Hippocampal formation (tissue), 2 donors: ENCODE results near the gene CLEC19A.

ENCODE experiments used
- DNase-seq, 2 donors: peaks; one replicate each; lab custom pipeline; 2025; lab: John Stamatoyannopoulos, UW

The CLEC19A gene

DNA sequence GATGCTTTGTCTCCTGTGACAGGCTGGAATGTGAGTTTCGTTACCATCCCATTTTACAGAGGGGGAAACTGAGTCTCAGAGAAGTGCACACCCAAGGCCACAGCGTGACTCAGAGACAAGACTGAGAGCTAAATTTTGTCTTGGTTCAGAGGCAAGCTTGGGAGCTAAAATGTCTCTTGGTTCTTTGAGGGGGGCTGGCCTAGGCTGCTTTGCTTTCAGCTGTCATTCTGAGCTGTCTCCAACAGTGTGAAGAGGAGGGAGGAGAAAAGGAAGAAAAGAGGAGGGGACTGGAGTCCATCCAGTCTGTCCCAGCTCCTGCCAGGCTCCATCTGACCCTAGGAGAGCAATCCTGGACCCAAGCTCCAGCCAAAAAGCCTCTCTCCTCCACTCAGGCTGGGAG, at the start of gene CLEC19A:
TSS of gene CLEC19A (plus strand) at position 301 of the 400 bp plus-strand sequence. CDS start 121 bp downstream, outside the sequence.
- no peak for DNase-seq

DNA sequence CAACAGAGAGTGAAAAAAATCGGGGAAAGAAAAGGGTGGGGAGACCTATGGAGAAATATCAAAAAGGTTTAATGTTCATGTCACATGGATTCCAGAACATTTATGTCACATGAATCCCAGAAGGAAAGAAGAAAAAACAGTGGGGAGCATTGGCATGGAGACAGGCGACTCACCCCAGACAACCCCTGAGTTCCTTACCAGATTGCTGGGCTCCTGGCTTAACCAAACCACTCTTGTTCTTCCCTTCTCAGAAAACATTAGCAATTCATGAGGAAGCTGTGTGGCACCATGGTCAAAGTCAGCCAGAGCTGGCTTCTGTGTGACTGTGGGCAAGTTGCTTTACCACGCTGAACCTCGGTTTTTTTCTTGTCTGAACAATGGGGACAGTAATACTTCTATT, 49.6 kb upstream of the CLEC19A start:
- DNase-seq: no peak

DNA sequence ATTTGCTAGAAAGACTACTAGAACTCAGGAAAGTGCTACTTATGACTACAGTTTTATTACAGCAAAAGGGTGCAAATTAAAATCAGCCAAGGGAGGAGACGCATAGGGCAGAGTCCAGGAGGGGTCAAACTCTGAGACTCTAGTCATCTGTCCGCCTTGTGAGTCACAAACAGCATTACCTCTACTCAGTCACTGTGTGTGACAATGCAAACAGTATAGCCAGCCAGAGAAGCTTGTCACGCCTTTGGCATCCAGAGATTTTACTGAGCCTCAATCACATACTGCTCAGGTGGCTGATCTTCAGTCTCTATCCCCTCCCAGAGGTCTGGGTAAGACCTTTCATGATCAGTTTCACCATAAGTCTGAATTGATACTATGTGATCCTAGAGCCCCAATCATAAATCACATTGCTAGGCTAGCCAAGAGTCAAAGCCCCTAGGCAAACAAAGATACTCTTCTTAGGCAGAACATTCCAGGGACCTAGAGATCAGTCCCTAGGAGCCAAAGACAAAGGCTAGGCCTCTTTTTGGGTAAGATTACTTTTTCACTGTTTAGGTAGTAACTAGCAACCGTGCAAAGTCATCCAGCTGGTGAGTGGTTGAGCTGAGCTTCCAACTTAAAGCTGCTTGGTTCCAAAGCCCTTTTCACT, 48.8 kb upstream of the CLEC19A start:
- no peak for DNase-seq

DNA sequence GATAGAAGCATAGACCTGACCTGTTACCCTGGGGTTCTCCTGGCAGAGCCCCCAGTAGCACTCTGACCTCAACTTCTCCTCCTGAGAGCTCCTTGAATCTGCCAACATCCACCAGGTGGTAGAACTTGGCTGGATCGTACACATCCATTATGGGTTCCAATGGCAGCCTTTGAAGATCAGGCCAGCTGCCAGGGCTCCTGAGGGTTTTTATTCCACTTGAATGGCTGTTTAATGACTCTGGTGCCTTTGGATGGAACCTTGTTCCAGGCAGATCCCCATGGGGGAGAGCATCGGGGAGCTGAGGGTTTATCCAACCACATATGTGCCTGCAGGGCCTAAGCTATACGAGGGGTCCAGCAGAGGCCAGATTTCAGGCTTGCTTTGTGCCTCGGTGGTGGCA, 47.1 kb upstream of the CLEC19A start:
- no peak for DNase-seq

DNA sequence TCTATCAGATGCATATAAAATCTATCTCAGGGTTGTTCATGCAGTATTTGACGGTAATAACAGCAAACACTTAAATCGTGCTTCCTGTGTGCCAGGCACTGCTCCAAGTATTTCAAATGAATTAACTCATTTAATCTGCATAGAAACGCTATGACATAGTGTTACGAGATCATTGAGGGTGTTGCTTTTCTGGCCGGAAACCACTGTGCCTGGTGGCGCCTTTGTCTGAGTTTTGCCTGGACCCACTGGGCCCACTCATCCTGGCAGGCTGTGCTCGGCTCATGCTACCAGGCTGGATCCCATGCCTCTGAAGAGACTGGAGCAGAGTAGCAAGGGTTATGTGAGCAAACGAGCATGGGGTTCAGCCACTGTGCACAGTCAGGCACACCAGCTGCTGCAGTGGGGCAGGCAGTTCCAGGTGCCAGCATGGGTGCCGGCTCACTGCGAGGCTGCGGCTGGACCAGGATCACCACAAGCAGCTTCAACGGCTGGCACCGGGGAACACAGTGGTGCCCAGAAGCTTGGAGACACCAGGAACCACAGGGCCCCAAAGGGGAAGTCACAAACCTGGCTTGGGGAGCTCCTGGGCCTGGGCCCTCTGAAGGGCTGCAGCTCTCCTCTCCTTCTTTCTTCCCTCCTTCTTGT, 45.9 kb upstream of the CLEC19A start:
- no peak for DNase-seq

DNA sequence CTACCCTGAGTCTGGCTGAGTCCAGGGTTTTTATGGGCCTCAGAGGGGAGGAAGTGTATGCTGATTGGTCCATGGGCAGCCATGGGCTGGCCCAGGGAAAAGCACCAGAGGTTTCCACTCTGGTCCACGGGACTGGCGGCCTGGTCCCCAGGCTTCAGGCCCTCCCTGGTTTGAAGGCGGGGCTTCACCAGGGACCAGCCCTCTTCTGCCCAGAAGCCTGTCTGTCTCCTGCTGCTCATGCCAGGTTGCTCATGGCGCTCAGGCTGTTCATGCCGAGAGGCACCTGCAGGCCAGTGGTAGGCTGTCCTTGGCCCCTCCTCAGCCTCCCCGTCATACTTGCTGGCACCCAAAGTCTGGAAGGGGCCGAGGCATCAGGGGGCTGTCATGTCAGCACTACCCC, 45.0 kb upstream of the CLEC19A start:
- no peak for DNase-seq

DNA sequence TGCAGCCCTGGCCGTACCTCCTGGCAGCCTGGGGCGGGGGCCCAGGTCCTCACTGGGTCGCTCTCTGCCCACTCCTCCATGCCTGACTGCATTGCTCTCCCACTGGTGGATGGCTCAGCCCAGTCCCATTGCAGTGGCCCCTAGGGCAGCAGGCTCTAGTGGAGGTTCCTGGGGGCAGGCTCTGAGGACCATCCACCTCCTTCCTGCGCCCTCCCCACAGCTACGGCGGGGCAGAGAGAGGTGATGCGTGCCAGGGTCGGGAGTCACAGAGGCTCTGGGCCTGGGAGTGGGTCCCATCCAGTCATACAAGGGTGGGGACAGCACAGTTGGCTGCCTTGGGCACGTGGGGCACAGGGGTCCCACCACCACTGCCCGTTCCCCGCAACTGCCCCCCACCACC, 44.0 kb upstream of the CLEC19A start:
- no peak for DNase-seq

DNA sequence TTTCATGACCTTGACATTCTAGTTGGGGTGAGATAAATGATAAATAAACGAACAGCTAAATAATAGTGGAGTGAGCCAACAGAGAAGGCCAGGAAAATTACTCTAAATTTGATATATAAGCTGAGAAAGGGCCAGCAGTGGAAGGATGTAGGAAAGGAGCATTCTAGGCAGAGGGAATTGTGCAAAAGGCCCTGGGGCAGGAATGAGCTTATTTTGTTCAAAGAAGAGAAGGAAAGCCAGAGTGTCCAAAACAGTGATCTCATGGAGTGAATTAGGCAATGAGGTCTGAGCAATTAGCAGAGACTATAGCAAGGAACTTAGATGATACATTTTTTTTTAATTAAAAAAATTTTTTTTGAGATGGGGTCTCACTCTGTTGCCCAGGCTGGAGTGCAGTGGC, 43.3 kb upstream of the CLEC19A start:
- no peak for DNase-seq

DNA sequence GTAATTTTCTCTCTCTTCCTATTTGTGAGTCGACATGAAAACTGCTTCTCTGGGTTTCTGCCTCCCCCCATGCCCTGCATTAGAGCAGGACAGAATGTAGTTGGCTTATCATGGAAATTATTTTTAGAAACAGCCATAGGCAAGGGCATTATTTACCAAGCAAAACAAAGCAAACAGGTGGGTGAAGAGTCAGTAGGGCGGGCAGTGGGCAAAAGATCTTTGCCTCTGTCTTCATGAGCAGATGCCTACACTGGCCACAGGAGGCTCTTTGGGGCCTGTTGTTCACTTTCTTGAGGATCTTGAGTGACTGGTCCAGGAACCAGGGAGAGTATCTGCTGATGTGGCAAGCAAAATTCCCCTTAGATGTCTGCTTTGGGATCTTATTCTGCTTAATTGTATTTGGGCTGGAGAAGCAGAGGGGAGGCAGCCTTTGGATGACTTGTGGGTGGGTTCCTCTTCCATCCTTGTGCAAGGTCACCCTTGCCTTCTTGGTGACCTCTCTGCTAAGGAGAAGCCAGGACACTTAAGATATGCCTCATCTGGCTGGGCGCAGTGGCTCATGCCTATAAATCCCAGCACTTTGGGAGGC, 42.5 kb upstream of the CLEC19A start:
- DNase-seq: no peak

DNA sequence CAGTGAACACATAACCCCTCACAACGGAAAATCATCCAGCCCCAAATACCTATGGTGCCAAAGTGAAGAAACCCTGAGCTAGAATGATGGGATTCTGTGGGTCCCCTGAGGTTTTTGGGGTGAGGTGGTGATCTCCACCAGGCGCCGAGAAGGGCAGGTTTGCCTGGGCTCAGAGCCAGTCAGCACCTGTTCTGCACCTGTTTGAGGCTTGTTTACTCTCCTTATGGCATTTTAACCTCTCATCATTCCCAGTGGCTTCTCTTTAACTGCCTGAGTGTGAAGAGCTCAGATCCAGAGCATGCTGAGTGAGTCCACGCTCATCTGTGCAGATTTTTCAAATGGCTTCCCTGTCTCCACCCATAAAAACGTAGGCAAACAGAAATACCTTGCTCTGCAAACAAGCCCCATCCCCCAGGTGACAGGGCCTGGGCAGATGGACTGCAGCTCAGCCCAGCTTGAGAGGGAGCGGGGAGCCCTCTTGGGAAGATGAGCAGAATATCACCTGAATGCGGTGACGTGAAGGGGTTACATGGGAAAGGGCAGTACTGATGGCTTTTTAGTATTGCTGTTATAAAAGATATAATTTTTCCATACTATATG, 40.1 kb upstream of the CLEC19A start:
- no peak for DNase-seq

DNA sequence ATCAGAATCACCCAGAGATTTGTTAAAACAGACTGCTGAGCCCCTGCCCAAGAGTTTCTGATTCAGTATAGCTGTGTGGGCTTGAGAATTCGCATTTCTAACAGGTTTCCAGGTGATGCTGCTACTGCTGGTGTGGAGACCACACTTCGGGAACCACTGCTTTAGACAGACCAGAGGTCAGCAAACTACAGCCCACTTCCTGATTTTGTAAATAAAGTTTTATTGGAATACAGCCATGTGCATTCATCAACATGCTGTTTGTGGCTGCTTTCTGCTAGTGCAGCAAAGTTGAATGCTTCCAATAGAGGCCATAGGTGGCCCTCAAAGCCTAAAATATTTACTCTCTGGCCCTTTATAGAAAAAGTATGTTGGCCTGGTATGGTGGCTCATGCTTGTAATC, 32.6 kb upstream of the CLEC19A start:
- no peak for DNase-seq

DNA sequence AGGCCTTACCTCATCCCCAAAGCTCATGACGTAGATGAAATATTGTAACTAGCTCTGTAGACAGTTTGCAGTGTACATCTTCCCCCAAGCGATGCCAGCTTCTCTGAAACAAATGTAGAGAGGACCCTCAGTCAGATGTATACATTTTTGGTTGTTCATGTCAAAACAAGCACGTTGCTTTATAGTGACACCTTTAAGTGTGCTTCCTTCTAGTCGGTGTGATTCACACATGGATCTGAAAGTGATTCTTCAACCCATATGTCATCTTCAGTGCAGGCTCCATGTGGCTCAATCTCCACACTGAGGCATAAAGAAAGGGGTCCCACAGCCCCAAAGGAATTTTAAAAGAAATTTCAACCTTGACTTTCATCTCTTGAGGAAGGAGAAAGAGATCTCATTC, 30.9 kb upstream of the CLEC19A start:
- no peak for DNase-seq

DNA sequence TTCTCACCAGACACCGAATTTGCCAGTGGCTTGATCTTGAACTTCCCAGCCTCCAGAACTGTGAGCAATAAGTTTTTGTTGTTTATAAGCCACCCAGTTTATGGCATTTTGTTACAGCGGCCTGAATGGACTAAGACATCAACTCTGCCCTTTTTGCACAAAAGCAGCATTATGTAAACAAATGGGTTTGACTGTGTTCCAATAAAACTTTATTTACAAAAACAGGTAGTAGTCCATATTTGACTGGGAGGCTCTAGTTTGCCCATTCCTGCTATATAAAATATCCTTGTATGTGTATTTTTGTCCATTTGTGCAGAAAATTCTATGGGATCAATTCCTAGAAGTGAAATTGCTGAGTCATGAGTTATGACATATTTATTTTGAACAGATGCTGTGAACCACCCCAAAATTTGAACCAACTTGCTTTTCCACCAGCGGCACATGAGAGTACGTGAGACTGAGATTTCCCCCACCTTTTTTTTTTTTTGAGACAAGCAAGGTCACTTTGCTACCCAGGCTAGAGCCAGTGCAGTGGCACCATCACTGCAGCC, 21.3 kb upstream of the CLEC19A start:
- DNase-seq: no peak

DNA sequence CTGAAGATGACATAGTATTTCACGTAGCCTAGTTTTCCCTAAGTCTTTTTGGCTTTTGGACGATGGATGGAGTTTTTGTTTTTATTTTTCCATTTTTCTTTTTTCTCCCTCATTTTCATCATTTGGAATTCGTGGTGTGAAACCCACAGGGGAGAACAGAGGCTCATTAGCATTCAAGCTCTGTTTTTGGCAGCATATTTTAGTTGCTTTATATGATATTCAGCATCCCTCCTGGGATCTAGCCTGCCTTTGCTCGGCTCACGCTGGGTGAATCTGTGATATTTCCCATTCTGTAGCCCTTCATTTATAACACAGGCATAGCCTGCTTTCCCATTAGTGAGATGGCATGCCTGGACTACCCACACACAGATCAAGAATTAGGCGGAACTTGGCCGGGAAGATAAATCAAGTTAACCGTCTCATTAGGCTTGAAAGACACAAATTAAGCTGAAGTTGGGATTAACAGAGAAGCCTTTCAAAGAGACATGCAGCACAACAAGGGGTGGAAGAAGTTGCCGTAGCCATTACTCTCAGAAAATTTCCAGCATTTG, 20.1 kb upstream of the CLEC19A start:
- peak in 1 of 2 donors; percentile 32 for DNase-seq

DNA sequence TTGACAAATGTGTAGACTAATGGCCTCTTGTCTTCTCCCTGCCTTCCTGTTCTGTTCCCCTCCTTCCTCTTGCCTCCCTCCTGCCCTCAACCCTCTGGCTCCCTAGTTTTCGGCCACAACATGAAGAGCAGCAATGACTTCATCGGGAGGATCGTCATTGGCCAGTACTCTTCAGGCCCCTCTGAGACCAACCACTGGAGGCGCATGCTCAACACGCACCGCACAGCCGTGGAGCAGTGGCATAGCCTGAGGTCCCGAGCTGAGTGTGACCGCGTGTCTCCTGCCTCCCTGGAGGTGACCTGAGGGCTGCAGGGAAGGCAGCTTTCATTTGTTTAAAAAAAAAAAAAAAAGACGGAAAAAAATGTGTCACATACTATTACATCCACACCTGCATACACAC, 18.8 kb upstream of the CLEC19A start:
- DNase-seq: no peak

DNA sequence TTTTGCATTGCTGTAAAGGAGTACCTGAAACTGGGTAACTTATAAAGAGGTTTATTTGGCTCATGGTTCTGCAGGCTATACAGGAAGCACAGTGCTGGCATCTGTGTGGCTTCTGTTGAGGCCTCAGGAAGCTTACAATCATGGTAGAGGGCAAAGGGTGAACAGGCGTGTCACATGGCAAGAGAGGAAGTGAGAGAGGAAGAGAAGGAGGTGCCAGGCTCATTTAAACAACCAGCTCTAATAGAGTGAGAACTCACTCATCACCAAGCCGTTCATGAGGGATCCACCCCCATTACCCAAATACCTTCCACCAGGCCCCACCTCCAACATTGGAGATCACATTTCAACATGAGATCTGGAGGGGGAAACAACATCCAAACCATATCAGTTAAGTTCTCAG, 16.4 kb upstream of the CLEC19A start:
- DNase-seq: no peak

DNA sequence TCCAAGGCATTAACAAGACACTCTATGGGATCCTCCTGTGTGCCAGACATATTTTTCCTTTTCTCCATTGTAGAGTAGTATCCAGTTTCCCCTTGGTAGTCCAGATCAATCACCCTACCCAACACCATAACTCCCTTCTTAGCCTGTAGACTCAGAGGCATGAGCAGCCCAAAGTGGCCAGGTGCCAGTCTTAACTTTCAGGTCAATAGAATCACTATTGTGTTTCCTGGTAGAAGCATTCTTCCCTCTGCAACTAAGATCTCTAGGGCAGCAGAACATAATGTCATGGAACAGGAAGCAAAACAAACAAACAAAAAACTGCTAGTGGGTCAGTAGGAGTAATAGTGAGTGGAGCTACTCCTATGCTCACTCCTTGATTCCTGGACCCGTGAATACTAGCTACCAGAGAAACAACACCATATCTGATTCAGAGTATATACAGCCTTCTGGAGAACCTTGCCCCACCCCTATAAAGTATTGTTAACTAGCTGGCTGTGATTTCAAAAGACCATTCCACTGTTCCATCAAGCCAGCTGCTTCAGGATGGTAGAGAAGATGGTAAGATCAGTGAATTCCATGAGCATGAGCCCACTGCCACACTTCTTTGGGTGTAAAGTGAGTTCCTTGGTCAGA, 11.2 kb upstream of the CLEC19A start:
- DNase-seq: no peak

DNA sequence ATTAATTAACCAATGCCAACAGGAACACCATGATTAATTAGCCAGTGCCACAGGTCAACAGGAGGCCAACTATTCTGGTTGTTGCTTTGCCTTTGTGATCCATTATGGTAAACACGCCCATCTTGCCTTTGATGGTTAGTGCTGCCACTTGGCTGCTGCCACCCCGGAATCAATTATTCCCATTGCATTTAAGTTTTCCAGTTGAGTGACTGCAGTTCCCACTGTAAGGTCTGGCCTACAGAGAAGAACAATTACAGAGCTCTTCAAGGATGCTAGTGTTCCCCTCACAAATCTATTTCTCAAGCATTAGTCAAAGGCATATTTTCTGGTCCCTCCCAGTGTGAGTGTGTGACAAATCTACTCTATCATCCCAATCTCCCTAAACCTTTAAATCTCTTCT, 7.1 kb upstream of the CLEC19A start:
- no peak for DNase-seq

DNA sequence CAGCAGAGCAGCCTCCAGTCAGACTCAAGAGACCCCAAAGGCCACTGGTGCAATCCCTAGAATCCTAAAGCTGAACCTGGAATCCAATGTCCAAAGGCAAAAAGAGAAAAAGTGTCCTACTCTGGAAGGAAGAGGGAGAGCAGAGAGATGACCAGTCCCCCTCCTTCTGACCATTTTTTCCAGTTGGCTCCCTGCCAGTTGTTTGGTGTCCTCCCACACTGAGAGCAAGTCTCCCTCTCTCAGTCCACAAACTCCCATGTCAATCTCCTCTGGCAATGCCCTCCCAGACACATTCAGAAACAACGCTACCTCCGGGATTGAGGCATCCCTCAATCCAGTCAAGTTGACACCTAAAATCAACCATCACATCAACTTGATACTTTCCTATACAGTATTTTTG, 4.3 kb upstream of the CLEC19A start:
- DNase-seq: no peak

DNA sequence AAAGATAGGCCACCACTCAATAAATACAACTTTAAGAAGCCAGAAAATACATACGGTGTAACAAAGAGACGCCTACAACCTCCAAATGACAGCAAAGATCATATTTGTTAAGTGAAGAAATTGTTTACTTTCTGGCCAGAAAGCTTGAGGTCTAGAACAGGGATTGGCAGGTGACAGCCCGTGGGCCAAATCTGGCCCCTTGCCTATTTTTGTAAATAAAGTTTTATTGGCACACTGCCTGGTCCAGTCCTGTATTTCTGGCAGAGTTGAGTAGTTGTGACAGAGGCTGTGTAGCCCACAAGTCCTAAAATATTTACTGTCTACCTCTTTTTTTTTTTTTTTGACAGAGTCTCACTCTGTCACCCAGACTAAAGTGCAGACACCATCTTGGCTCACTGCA, 3.4 kb upstream of the CLEC19A start:
- DNase-seq: no peak

DNA sequence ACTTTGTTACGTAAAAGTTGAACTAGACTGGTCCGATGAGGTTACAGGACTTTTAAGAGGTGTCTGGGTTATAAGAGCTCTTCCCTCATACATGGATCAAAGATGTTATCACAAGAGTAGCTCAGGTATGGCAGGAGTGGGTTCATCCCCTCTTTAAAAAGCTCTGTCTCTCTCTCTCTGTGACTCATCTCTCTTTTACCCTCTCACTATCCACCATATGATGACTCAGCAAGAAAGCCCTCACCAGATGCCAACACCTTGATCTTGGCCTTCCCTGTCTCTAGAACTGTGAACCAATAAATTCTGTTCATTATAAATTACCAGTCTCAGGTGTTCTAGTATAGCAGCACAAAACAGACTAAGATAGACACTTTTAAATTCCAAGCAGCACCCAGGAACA, 1.9 kb upstream of the CLEC19A start:
- DNase-seq: no peak

DNA sequence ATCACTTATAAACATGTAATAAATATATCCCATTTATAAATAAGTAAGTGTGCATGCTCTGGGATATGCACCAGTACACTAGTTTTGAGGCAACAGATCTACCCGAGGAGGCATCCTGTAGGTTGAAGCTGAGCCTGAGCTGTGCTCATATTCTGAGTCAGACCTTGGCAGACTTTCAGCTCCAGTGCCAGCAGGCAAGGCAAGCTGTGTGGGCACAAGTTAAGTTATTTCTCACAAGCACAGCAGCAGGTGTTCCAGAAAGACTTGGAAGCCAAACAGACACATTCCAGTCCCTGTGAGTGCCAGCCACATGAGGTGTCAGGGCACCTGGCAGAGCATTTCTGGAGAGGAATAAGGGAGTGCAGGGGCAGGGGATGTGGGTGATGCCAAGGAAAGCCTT, 1.3 kb upstream of the CLEC19A start:
- peak; percentile 37 to 52 for DNase-seq
